ENCODE results near the gene NFYA.

DNA sequence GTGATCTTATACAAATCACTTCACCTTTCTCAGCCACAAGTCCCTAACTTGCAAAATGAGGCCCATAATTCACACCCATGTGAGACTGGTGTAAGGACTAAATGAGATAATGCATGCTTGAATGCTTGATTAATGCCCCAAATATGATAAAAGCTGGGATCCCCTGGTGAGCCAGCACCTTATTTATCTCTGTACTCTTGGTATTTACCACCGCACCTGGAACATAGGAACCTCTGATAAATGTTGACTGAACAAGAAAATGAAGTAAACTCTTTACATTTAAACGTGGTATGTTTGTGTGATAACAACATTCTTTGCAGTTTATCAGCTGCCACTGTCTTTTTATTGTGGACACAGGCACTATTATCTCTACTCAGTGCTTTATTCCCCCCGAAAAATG is 22.2 kb upstream of the NFYA start:
- TF ChIP-seq EZH2 (IDR thresholded peaks at IDR 0.05; ENCODE audit: borderline replicate concordance): no peak
- TF ChIP-seq, protein P1, sequence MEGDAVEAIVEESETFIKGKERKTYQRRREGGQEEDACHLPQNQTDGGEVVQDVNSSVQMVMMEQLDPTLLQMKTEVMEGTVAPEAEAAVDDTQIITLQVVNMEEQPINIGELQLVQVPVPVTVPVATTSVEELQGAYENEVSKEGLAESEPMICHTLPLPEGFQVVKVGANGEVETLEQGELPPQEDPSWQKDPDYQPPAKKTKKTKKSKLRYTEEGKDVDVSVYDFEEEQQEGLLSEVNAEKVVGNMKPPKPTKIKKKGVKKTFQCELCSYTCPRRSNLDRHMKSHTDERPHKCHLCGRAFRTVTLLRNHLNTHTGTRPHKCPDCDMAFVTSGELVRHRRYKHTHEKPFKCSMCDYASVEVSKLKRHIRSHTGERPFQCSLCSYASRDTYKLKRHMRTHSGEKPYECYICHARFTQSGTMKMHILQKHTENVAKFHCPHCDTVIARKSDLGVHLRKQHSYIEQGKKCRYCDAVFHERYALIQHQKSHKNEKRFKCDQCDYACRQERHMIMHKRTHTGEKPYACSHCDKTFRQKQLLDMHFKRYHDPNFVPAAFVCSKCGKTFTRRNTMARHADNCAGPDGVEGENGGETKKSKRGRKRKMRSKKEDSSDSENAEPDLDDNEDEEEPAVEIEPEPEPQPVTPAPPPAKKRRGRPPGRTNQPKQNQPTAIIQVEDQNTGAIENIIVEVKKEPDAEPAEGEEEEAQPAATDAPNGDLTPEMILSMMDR (IDR thresholded peaks at IDR 0.05; ENCODE audit: poor library complexity): no peak

All from hepatocyte (in vitro differentiated cells).